Tibial artery (tissue), 4 donors: ENCODE data around the gene RPH3AL.

Source experiments
- DNase-seq, 2 donors: peaks; one replicate each; pipeline ENCODE4 v3.0.0-alpha.2; 2019
- H3K27ac ChIP-seq, 2 donors: fragments of 200-600 bp; sonication (generic) in 1 of 2; 1 replicate in 1 of 2; 2 replicates in 1 of 2; pipeline ENCODE4 v1.5.1; 2018 to 2019; ENCODE audit warnings: mild to moderate bottlenecking in 1 of 2
- H3K27me3 ChIP-seq, 2 donors: fragments of 200-600 bp; sonication (generic) in 1 of 2; one replicate each; pipeline versions ENCODE4 v1.5.1 to v1.6.0; 2016 to 2019
- H3K36me3 ChIP-seq, 3 donors: fragments of 200-600 bp; sonication (generic) in 2 of 3; one replicate each; pipeline ENCODE4 v1.5.1; 2016 to 2019; ENCODE audit warnings: mild to moderate bottlenecking in 2 of 3
- H3K4me1 ChIP-seq, 4 donors: fragments of 200-600 bp; sonication (generic) in 2 of 4; 1 replicate in 3 of 4; 2 replicates in 1 of 4; pipeline ENCODE4 v1.5.1; 2016 to 2019
- H3K4me3 ChIP-seq, 2 donors: fragments of 200-600 bp; sonication (generic) in 1 of 2; 1 replicate in 1 of 2; 2 replicates in 1 of 2; pipeline ENCODE4 v1.5.1; 2018 to 2019; ENCODE audit warnings: mild to moderate bottlenecking in 2 of 2
- H3K9me3 ChIP-seq, 3 donors: fragments of 200-600 bp; sonication (generic) in 1 of 3; one replicate each; pipeline ENCODE4 v1.5.1; 2016 to 2019
- CTCF ChIP-seq, 2 experiments: fragments of 200-600 bp in 1 of 2; fragments of 450-650 bp in 1 of 2; IDR thresholded peaks; one replicate each; pipeline ENCODE4 v1.5.1; 2017 to 2019; ENCODE audit warnings: antibody characterized with exemption in 2 of 2, mild to moderate bottlenecking in 1 of 2, moderate library complexity in 1 of 2
- intact Hi-C: fragments of 100-400 bp; cut with DNase I; formaldehyde crosslinking; loops from one replicate; pipeline ENCODE4 v1.15.0; 2023; ENCODE audit warnings: low total_unique reads

The RPH3AL gene

GRCh38 chr17:311119-311782 lies 41.4 kb downstream of the RPH3AL start:
- no peak for TF ChIP-seq CTCF (IDR thresholded peaks at IDR 0.05)
- intact Hi-C loops, result no loop called here
- Histone ChIP-seq H3K4me3 (no peak overlapping the region), H3K4me1 (no peaks in the 10 kb centered on the region), H3K27me3 (peaks cover 0 to 15% of the 10 kb centered on the region in 2 donors), H3K36me3 (no peaks in the 10 kb centered on the region), H3K27ac (no peak overlapping the region), H3K9me3 (no peaks in the 10 kb centered on the region)
- DNase-seq, result no peak

- H3K27me3 ChIP-seq, result peaks cover 0 to 17% of the 10 kb centered on the region in 2 donors
- H3K9me3 ChIP-seq, result no peaks in the 10 kb centered on the region
- no peak for DNase-seq
- no peaks in the 10 kb centered on the region for H3K36me3 ChIP-seq
- no peak for TF ChIP-seq CTCF (IDR thresholded peaks at IDR 0.05)
- intact Hi-C loops, result no loop called here
- no peak overlapping the region for H3K4me3 ChIP-seq
- H3K4me1 ChIP-seq, result no peaks in the 10 kb centered on the region
- H3K27ac ChIP-seq, result no peak overlapping the region
Observed at GRCh38 chr17:310111-311010, 42.2 kb downstream of the RPH3AL start.

- H3K4me1 ChIP-seq, result no peaks in the 10 kb centered on the region
- H3K27me3 ChIP-seq, result peaks cover 0 to 21% of the 10 kb centered on the region in 2 donors
- DNase-seq, result no peak
- no peak for TF ChIP-seq CTCF (IDR thresholded peaks at IDR 0.05)
- no peaks in the 10 kb centered on the region for H3K9me3 ChIP-seq
- H3K27ac ChIP-seq, result no peak overlapping the region
- no peaks in the 10 kb centered on the region for H3K36me3 ChIP-seq
- no peak overlapping the region for H3K4me3 ChIP-seq
- intact Hi-C loops, result no loop called here
Observed at GRCh38 chr17:309361-309888, 43.2 kb downstream of the RPH3AL start.

- peaks cover 0 to 23% of the 10 kb centered on the region in 2 donors for H3K27me3 ChIP-seq
- no peak overlapping the region for H3K4me3 ChIP-seq
- intact Hi-C loops, result no loop called here
- no peak for TF ChIP-seq CTCF (IDR thresholded peaks at IDR 0.05)
- no peak overlapping the region for H3K27ac ChIP-seq
- H3K4me1 ChIP-seq, result no peaks in the 10 kb centered on the region
- DNase-seq, result no peak
- no peaks in the 10 kb centered on the region for H3K9me3 ChIP-seq
- no peaks in the 10 kb centered on the region for H3K36me3 ChIP-seq
Observed at GRCh38 chr17:307741-308507, 44.7 kb downstream of the RPH3AL start.

GRCh38 chr17:307295-307691 lies 45.3 kb downstream of the RPH3AL start:
- H3K4me3 ChIP-seq, result no peak overlapping the region
- peaks cover 0 to 28% of the 10 kb centered on the region in 2 donors for H3K27me3 ChIP-seq
- H3K27ac ChIP-seq, result no peak overlapping the region
- no peaks in the 10 kb centered on the region for H3K4me1 ChIP-seq
- H3K36me3 ChIP-seq, result no peaks in the 10 kb centered on the region
- intact Hi-C loops, result no loop called here
- no peaks in the 10 kb centered on the region for H3K9me3 ChIP-seq
- no peak for TF ChIP-seq CTCF (IDR thresholded peaks at IDR 0.05)
- no peak for DNase-seq
